Measurements from ENCODE around the gene MAPK8IP3.
"Not testable (repeated sequence)": the region's sequence is repeated elsewhere in the genome, so short reads cannot be mapped to it uniquely, and the experiment has no call there.

The MAPK8IP3 gene

GRCh38 chr16:1700246-1700645, 5.7 kb upstream of the MAPK8IP3 start:
- no peak overlapping the region for H3K4me3 ChIP-seq
- no peak for TF ChIP-seq CTCF (IDR thresholded peaks at IDR 0.05)
- H3K27ac ChIP-seq = no peak overlapping the region
- H3K27me3 ChIP-seq = no peaks in the 10 kb centered on the region
- peaks cover 0 to 7% (median 5%) of the 10 kb centered on the region in 4 donors for H3K4me1 ChIP-seq
- DNase-seq = no peak
- H3K9me3 ChIP-seq = no peaks in the 10 kb centered on the region
- peaks cover 8 to 48% (median 17%) of the 10 kb centered on the region in 3 donors for H3K36me3 ChIP-seq
- intact Hi-C loops (cut with DNase I; ENCODE audit: low total_unique reads) = no loop called here

- no peak for TF ChIP-seq CTCF (IDR thresholded peaks at IDR 0.05)
- H3K36me3 ChIP-seq = peaks cover 8 to 48% (median 17%) of the 10 kb centered on the region in 3 donors
- DNase-seq = no peak
These were observed 4.6 kb upstream of the MAPK8IP3 start for GRCh38 chr16:1701216-1701878.

GRCh38 chr16:1705324-1705687, 689 bp upstream of the MAPK8IP3 start:
- intact Hi-C loops (cut with DNase I; ENCODE audit: low total_unique reads); H3K9me3 ChIP-seq; DNase-seq; H3K27me3 ChIP-seq: not testable (repeated sequence)
- Histone ChIP-seq H3K27ac (peak overlapping the region; percentile 85 to 92), H3K4me1 (peaks cover 0 to 37% (median 26%) of the 10 kb centered on the region in 4 donors), H3K4me3 (peak overlapping the region; percentile 73 to 74), H3K36me3 (peaks cover 0 to 25% (median 0%) of the 10 kb centered on the region in 3 donors)

More at GRCh38 chr16:1701216-1701878, 4.6 kb upstream of the MAPK8IP3 start:
- intact Hi-C loops (cut with DNase I; ENCODE audit: low total_unique reads) = no loop called here
- Histone ChIP-seq H3K4me3 (no peak overlapping the region), H3K27ac (no peak overlapping the region), H3K4me1 (peaks cover 0 to 7% (median 5%) of the 10 kb centered on the region in 4 donors), H3K27me3 (no peaks in the 10 kb centered on the region), H3K9me3 (no peaks in the 10 kb centered on the region)

GRCh38 chr16:1706386-1707192, 594 bp downstream of the MAPK8IP3 start:
- H3K27me3 ChIP-seq = no peaks in the 10 kb centered on the region
- H3K9me3 ChIP-seq = no peaks in the 10 kb centered on the region
- H3K4me1 ChIP-seq = peaks cover 0 to 42% (median 26%) of the 10 kb centered on the region in 4 donors
- intact Hi-C loops (cut with DNase I; ENCODE audit: low total_unique reads) = no loop called here
- no peak for DNase-seq
- peak overlapping the region; percentile 73 to 74 for H3K4me3 ChIP-seq
- peak overlapping the region; percentile 85 to 92 for H3K27ac ChIP-seq
- peaks cover 0 to 15% (median 0%) of the 10 kb centered on the region in 3 donors for H3K36me3 ChIP-seq
- no peak for TF ChIP-seq CTCF (IDR thresholded peaks at IDR 0.05)

- Histone ChIP-seq H3K36me3 (peaks cover 0 to 9% (median 0%) of the 10 kb centered on the region in 3 donors), H3K27me3 (no peaks in the 10 kb centered on the region), H3K4me3 (peak overlapping the region; percentile 73 to 74), H3K4me1 (peaks cover 0 to 42% (median 26%) of the 10 kb centered on the region in 4 donors), H3K27ac (peak overlapping the region; percentile 85 to 92), H3K9me3 (no peaks in the 10 kb centered on the region)
- intact Hi-C loops (cut with DNase I; ENCODE audit: low total_unique reads) = no loop called here
- TF ChIP-seq CTCF (IDR thresholded peaks at IDR 0.05) = no peak
- DNase-seq = no peak
These were observed 1.3 kb downstream of the MAPK8IP3 start for GRCh38 chr16:1707193-1707790.

Measured in tibial artery (tissue), 4 donors.